Measurements from ENCODE around the gene DNAH1. TPM values are rescaled to one million over a fixed set of nuclear protein-coding genes. Genes with fewer than 3 reads are reported as not detected.

The DNAH1 gene
- total and polyA plus RNA-seq, 10 donors, result 4.9 to 35.8 (median 24.6) TPM

GRCh38 chr3:52326976-52327375 lies 10.9 kb downstream of the DNAH1 start:
- DNase-seq, result no peak
- Histone ChIP-seq H3K36me3 (peaks cover 0 to 54% (median 5%) of the 10 kb centered on the region in 6 donors), H3K27me3 (replicated peaks in 1 of 7) (no peaks in the 10 kb centered on the region), H3K4me3 (no peak overlapping the region), H3K27ac (no peak overlapping the region), H3K9me3 (no peaks in the 10 kb centered on the region), H3K4me1 (no peaks in the 10 kb centered on the region)
- 91 to 99% (median 93%) methylated on average over 5 to 6 of the region's 6 CpGs for WGBS, 5 donors
- intact Hi-C loops (cut with DNase I; ENCODE audit: low total_unique reads), result no loop called here
- TF ChIP-seq POLR2AphosphoS5 (IDR thresholded peaks at IDR 0.05), result no peak
- TF ChIP-seq, protein P1, sequence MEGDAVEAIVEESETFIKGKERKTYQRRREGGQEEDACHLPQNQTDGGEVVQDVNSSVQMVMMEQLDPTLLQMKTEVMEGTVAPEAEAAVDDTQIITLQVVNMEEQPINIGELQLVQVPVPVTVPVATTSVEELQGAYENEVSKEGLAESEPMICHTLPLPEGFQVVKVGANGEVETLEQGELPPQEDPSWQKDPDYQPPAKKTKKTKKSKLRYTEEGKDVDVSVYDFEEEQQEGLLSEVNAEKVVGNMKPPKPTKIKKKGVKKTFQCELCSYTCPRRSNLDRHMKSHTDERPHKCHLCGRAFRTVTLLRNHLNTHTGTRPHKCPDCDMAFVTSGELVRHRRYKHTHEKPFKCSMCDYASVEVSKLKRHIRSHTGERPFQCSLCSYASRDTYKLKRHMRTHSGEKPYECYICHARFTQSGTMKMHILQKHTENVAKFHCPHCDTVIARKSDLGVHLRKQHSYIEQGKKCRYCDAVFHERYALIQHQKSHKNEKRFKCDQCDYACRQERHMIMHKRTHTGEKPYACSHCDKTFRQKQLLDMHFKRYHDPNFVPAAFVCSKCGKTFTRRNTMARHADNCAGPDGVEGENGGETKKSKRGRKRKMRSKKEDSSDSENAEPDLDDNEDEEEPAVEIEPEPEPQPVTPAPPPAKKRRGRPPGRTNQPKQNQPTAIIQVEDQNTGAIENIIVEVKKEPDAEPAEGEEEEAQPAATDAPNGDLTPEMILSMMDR (IDR thresholded peaks at IDR 0.05 in 8 of 11, conservative IDR thresholded peaks at IDR 0.05 in 3 of 11), result no peak
- no peak for TF ChIP-seq POLR2A (IDR thresholded peaks at IDR 0.05)

- Histone ChIP-seq H3K4me1 (no peaks in the 10 kb centered on the region), H3K9me3 (no peaks in the 10 kb centered on the region), H3K27me3 (replicated peaks in 1 of 7) (no peaks in the 10 kb centered on the region), H3K36me3 (peaks cover 0 to 54% (median 11%) of the 10 kb centered on the region in 6 donors), H3K27ac (no peak overlapping the region), H3K4me3 (no peak overlapping the region)
- WGBS, 5 donors, result 65 to 79% (median 75%) methylated on average over 4 to 5 of the region's 5 CpGs
- intact Hi-C loops (cut with DNase I; ENCODE audit: low total_unique reads), result no loop called here
- TF ChIP-seq POLR2AphosphoS5 (IDR thresholded peaks at IDR 0.05) (no peak), POLR2A (IDR thresholded peaks at IDR 0.05) (no peak)
- TF ChIP-seq, protein P1 (IDR thresholded peaks at IDR 0.05 in 8 of 11, conservative IDR thresholded peaks at IDR 0.05 in 3 of 11), result no peak
- no peak for DNase-seq
These were observed 11.6 kb downstream of the DNAH1 start for GRCh38 chr3:52327486-52328290.

GRCh38 chr3:52328536-52329080 lies 12.5 kb downstream of the DNAH1 start:
- H3K36me3 ChIP-seq, result peaks cover 0 to 60% (median 13%) of the 10 kb centered on the region in 6 donors
- H3K4me1 ChIP-seq, result no peaks in the 10 kb centered on the region
- WGBS, 5 donors, result 86 to 100% (median 92%) methylated on average over 1 to 5 of the region's 5 CpGs
- peak in 1 of 3 donors; percentile 19 for TF ChIP-seq POLR2AphosphoS5 (IDR thresholded peaks at IDR 0.05)
- TF ChIP-seq, protein P1 (IDR thresholded peaks at IDR 0.05 in 8 of 11, conservative IDR thresholded peaks at IDR 0.05 in 3 of 11), result no peak
- H3K27ac ChIP-seq, result no peak overlapping the region
- no peak overlapping the region for H3K4me3 ChIP-seq
- no peak for DNase-seq
- no peaks in the 10 kb centered on the region for H3K27me3 ChIP-seq (replicated peaks in 1 of 7)
- intact Hi-C loops (cut with DNase I; ENCODE audit: low total_unique reads), result no loop called here
- no peaks in the 10 kb centered on the region for H3K9me3 ChIP-seq

- no peaks in the 10 kb centered on the region for H3K27me3 ChIP-seq (replicated peaks in 1 of 7)
- H3K4me3 ChIP-seq, result no peak overlapping the region
- intact Hi-C loops (cut with DNase I; ENCODE audit: low total_unique reads), result no loop called here
- WGBS, 5 donors, result 89 to 98% (median 93%) methylated on average over 9 of the region's 9 CpGs
- DNase-seq, result no peak
- no peaks in the 10 kb centered on the region for H3K9me3 ChIP-seq
- peaks cover 0 to 72% (median 13%) of the 10 kb centered on the region in 6 donors for H3K36me3 ChIP-seq
- H3K4me1 ChIP-seq, result no peaks in the 10 kb centered on the region
- no peak overlapping the region for H3K27ac ChIP-seq
- TF ChIP-seq POLR2AphosphoS5 (IDR thresholded peaks at IDR 0.05) (no peak), POLR2A (IDR thresholded peaks at IDR 0.05) (no peak)
- TF ChIP-seq, protein P1 (IDR thresholded peaks at IDR 0.05 in 8 of 11, conservative IDR thresholded peaks at IDR 0.05 in 3 of 11), result no peak
These were observed 14.2 kb downstream of the DNAH1 start for GRCh38 chr3:52330194-52330805.
